HG02623 (cell line): ENCODE data around the gene FGFR3.

Experiments
- ATAC-seq: cut with Tn5 transposase; IDR thresholded peaks from one replicate; pipeline ENCODE4 v1.9.1; 2021; ENCODE audit warnings: moderate library complexity; ENCODE audit not compliant: unreplicated experiment

FGFR3 gene

GRCh38 chr4:1756079-1756478 lies 37.0 kb upstream of the FGFR3 start:
- ATAC-seq, result no peak

- no peak for ATAC-seq
Observed at GRCh38 chr4:1756893-1757779, 36.0 kb upstream of the FGFR3 start.

DNA sequence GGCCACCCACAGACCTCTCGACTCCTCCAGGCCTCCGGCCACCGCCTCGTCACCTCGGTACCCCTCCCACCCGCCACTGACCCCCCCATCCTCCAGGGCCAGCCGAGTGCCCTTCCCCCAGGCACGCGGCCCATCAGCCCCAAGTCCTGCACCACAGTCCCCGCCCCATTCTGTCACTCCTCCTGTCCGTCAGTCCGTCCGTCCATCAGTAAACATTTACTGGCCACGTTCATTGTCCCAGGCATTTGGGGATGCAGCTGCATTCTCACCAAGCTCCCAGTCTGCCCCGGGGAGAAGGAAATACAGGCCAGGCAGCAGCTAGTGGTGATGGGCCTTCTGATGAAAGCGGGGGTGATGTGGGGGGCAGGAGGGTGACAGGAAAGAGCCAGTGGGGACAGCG lies 35.3 kb upstream of the FGFR3 start:
- ATAC-seq, result no peak

- no peak for ATAC-seq
Observed at GRCh38 chr4:1758306-1759121, 34.6 kb upstream of the FGFR3 start.

- no peak for ATAC-seq
Observed at GRCh38 chr4:1759170-1759817, 33.8 kb upstream of the FGFR3 start.

- no peak for ATAC-seq
Observed at GRCh38 chr4:1759818-1760223, 33.3 kb upstream of the FGFR3 start.

GRCh38 chr4:1760521-1761071 lies 32.5 kb upstream of the FGFR3 start:
- no peak for ATAC-seq

DNA sequence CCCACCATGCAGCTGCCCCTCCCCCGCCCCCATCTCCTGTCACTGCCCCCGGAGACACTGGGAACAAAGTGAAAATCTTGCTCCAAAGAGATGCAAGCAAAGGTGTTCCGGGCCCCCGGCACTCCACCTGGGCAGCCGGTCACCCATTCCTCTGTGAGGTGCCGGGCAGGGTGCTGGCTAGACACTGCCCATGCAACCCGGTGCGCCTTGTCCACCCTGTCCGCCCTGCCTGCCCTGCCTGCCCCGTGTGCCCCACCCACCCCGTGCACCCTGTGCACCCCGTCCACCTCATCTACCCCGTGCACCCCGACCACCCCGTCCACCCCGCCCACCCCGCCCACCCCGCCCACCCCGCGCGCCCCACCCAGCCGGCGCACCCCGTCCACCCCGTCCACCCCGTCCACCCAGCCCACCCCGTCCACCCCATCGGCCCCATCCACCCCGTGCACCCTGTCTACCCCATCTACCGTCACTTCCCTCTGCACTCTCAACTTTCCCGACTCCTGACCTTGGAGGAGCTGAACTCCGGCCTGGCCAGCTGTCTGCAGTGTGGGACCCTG lies 31.9 kb upstream of the FGFR3 start:
- no peak for ATAC-seq

DNA sequence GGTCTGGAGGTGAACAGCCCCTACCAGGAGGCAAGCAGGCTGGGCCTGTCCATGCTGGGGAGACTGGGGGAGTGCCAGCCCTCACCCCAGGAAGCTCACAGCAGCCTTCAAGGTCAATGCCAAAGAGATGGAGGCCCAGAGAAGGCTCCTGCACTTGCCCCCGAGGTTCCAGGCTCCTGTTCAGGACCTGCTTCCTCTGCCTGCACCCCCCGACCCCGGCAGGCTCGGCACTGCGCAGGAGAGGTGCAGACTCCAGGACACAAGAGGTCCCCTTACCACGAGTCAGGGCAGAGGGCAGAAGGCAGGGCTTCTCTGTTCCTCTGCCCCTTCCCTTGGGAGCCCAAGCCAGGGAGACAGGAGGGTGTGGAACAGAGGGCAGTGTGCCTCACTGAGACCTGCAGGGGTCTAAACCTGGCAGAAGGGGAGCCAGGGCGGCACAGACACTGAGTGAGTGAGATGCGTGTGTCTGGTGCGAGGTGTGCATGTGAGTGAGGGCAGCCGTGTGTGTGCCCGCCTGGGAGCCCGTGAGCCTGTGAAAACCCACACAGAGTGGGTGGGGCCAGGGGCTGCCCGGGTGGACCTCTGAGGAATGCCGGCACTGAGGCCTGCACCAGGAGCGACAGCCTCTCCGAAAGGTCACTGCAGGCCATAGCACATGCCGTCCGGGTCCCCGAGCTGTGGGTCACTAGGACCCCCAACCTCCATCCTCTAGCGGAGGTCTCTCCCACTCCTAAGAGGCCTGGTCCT lies 30.7 kb upstream of the FGFR3 start:
- no peak for ATAC-seq

DNA sequence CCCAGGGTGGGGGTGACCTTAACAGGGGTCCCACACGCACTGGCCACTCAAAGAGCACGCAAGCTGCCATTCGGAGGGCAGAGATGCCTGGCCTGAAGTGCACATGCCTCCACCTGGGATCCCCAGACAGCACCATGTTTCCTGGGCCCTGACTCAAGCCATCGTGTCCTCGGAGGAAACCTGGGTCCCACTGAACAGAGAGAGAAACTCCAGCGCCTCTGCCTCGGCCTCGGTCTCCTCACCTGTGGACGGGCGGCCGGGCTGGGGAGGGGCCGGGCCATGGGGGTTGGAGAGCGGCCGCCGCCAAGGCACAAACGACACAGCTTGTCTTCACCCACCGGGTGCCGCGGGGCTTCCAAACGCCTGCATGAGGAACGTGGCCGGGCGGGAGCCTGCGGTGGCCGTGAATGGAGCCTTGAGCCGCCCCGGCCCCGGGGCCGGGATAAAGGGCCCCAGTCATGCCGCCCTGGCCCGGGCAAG lies 30.0 kb upstream of the FGFR3 start:
- no peak for ATAC-seq

DNA sequence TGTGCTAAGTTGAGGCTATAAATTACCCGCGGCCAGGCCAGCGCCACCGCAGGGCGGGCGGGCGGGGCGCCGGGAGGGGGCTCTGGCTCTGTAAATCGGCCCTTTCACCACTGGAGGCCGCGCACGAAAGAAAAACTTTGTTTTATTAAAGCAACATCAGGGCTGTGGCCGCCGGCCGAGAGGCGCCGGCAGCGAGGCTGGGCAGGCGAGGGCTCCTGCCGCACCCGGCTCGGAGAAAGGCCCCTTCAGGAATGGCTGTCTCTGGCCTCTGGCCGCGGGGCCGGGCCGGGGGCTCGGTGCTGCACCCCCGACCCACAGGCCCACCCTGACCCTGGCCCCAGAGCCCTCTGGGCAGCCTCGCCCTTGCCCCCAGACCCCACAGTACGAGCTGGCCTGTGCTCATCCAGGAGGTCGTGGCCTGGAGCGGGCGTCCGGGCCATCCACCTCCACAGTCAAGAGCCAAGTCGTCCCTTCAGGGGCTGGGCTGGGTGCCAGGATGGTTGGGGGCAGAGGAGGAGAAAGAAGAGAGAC lies 29.5 kb upstream of the FGFR3 start:
- no peak for ATAC-seq

GRCh38 chr4:1764670-1765069 lies 28.4 kb upstream of the FGFR3 start:
- ATAC-seq, result no peak

DNA sequence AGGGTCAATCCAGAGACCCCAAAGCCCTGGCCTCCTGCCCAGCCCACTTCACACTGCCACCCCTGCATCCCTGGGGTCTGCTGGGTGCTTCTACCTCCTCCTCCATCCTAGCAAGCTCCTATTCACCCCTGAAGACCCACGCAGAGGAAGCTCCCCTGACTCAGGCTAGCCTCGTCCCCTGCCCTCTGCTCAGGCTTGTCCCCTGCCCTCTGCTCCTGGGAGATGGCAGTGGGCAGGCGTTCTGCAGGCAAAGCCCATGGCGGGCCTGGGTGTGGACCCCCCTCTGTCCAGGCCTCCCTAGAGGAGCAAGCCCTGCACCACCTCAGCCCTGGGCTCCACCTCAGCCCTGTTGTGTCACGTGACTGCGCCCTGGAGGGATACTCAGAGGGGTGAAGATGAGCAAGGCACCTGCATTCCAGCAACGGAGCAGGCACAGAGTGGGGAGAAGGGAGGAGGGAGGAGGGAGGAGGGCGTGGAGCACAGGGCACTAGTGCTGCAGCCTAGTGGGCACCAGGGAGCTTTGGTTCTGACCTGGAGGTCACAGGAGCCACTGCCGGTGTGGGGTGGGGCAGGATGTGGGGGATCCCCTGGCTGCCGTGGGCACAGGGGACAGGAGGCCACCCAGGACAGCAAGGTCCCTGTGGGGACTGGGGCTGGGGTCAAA lies 27.6 kb upstream of the FGFR3 start:
- ATAC-seq, result no peak

DNA sequence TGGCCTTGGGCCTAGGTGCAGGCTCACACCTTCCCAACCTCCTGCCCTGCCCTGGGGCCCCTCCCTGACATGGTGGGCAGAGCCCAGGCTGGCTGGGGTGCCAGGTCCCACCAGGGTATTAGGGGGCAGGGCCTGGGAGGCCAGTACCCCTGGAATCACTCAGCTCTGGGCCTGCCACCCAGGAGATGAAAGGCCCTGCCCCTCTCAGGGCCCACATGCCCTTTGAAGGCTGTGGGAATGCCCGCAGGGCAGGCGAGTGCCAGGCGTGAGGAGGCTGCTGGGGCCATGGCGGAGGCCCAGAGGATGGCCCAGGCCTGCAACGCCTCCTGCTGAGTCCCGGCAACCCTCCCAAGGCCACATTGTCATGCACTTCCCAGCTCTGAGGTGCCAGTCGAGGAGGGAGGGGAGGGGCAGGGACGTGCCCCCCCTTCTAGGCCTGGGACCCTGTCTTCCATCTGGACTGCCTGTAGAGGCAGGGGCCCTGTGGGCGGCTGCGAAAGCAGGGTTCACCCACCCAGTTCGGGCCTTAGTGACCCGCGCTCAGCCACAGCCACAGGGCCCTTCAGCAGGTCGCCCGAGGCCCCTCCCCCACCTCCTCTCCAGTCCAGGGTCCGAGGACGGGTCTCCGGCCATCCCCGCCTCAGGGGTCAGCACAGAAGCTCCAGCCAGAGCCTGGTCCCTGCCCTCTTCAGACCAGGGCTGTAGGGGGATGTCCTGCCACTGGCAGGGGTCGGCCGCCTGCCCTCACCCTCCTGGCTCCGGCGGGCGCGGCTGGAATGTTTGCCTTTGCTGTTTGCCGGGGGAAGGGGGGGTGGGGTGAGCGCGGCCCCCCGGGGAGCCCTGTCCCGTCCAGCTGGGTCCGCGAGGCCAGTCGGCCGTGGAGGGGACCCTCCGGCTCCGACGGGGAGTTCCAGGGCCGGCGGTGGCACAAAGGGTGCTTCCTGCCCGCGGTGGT lies 26.7 kb upstream of the FGFR3 start:
- no peak for ATAC-seq

DNA sequence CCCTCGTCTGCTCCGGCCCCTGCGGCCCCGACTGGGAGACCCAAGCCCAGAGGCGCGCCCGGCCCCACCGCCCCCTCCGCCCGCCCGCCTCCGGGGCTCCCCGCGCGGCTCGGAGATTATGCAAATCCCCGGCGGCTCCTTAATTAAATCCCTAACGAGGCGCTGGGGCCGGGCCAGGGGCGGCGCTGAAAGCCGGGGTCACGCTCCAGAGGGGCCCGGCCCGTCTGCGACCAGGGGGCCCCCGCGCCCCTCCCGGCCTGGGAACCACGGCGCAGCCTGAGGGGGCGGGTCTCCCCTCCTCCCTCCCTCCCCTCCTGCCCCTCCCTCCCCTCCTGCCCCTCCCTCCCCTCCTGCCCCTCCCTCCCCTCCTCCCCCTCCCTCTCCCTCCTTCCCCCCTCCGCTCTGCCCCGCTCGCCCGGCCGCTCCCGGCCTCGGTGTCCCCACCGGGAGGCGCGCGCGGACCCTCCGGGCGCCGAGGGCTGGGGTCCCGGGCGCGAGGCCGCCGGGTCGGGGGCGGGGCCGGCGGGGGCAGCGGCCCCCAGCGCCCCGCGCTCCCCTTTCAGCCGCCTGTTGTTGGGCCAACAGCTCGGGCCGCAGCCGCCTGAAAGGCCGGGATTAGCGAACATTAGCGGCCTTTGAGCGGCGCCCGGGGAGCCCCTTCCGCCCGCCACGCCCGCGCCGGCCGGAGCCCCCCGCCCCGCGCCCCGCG lies 25.9 kb upstream of the FGFR3 start:
- no peak for ATAC-seq

DNA sequence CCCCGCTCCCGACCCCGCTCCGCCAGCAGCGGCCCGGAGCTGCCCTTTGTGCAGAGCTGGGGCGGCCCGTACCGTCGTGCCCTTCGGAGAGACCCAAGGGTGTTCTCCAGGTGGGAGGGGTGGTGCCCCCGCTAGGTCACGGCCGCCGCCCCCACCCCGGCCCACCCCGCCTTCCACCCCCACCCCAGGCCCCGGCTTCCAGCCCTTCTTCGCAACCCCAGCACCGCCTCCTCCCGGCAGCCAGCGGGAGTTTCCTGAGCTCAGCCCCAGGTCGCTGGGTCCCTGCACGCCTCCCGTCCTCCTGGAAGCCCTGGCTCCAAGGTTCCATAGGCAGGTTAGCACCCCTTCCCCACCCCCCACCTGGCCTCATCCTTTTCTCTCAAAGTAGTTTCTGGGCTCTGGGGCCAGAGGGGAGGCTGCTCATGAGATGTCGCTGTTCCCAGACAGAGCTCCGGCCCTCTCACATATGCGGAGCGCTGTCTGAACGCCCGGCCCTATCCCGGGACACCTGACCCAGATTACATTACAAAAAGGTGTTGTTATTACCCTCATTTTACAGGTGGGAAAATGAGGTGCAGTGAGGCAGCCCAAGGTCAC lies 25.2 kb upstream of the FGFR3 start:
- no peak for ATAC-seq

GRCh38 chr4:1768367-1769034 lies 24.6 kb upstream of the FGFR3 start:
- no peak for ATAC-seq
